Fibroblast of the aortic adventitia (primary cell): ENCODE results near the gene PRKAG2. TPM values are rescaled to one million over a fixed set of nuclear protein-coding genes. Genes with fewer than 3 reads are reported as not detected.

Experiments used
- DNase-seq: peaks from one replicate; pipeline ENCODE4 v3.0.0-alpha.2; 2010; ENCODE audit warnings: low read depth
- H3K4me3 ChIP-seq: 2 replicates; pipeline ENCODE4 v1.5.1; 2011; ENCODE audit warnings: low read depth, mild to moderate bottlenecking, control low read depth, low read length, moderate library complexity
- total RNA-seq: library from RNA; depleted of rRNA; stranded (reverse); fragments of >200 nt; gene quantifications from 2 replicates; pipeline ENCODE4 v1.2.3, GENCODE V29; 2012; ENCODE audit warnings: low replicate concordance
- TF ChIP-seq, protein P1 (sequence below): IDR thresholded peaks from 2 replicates; pipeline ENCODE4 v1.5.1; 2011; ENCODE audit warnings: mild to moderate bottlenecking, low read length, control low read depth, inconsistent platforms; ENCODE audit not compliant: insufficient read depth

PRKAG2 gene
- total RNA-seq, 1 donor, result 10.0 TPM

- no peak for DNase-seq
- TF ChIP-seq, protein P1, sequence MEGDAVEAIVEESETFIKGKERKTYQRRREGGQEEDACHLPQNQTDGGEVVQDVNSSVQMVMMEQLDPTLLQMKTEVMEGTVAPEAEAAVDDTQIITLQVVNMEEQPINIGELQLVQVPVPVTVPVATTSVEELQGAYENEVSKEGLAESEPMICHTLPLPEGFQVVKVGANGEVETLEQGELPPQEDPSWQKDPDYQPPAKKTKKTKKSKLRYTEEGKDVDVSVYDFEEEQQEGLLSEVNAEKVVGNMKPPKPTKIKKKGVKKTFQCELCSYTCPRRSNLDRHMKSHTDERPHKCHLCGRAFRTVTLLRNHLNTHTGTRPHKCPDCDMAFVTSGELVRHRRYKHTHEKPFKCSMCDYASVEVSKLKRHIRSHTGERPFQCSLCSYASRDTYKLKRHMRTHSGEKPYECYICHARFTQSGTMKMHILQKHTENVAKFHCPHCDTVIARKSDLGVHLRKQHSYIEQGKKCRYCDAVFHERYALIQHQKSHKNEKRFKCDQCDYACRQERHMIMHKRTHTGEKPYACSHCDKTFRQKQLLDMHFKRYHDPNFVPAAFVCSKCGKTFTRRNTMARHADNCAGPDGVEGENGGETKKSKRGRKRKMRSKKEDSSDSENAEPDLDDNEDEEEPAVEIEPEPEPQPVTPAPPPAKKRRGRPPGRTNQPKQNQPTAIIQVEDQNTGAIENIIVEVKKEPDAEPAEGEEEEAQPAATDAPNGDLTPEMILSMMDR, result no peak
- no peak overlapping the region for H3K4me3 ChIP-seq
These were observed 43.2 kb downstream of the PRKAG2 start for GRCh38 chr7:151833691-151834090.

- TF ChIP-seq, protein P1, result no peak
- DNase-seq, result no peak
- H3K4me3 ChIP-seq, result no peak overlapping the region
These were observed 43.7 kb downstream of the PRKAG2 start for GRCh38 chr7:151833213-151833651.

- TF ChIP-seq, protein P1, result no peak
- no peak overlapping the region for H3K4me3 ChIP-seq
- no peak for DNase-seq
These were observed 44.3 kb downstream of the PRKAG2 start for GRCh38 chr7:151832656-151833055.

- no peak for DNase-seq
- no peak overlapping the region for H3K4me3 ChIP-seq
- TF ChIP-seq, protein P1, result no peak
These were observed 44.8 kb downstream of the PRKAG2 start for GRCh38 chr7:151832138-151832537.

GRCh38 chr7:151831606-151832005 lies 45.3 kb downstream of the PRKAG2 start:
- H3K4me3 ChIP-seq, result no peak overlapping the region
- no peak for DNase-seq
- TF ChIP-seq, protein P1, result no peak

DNA sequence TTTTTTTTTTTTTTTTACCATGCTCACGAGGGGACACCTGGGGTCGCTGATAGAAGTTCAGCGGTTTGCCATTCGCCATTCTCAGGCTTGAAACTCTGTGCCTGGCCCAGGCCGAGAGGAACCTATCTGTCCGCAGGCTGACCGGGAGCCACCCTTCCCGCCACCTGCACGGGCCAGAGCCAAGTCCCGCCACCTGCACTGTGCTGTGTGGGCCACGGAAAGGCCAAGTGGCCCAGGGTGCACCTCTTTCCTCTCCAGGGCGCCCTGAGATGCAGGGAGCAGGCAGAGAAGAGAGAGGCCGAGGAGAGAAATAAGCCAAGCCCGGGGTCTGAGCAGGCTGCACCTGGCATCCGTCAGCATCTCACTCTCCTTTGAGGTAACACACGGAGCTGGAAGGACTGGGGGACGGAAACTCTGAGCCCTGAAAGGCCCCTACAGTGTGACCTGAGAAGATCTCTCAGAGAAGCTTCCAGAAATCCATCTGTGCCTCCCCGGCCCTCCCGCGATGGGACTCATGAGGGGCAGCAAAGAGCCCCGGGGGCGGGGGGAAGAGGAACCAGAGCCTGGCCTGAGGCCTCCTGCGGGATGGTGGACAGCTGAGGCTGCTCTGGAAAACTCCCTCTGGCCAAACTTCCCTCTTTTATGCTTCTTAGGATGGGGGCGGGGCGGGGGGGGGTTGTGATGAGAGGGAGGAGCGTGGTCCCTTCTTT lies 46.6 kb downstream of the PRKAG2 start:
- TF ChIP-seq, protein P1, result no peak
- no peak for DNase-seq
- H3K4me3 ChIP-seq, result no peak overlapping the region

GRCh38 chr7:151829707-151830106 lies 47.2 kb downstream of the PRKAG2 start:
- no peak for DNase-seq
- TF ChIP-seq, protein P1, result no peak
- H3K4me3 ChIP-seq, result no peak overlapping the region
